H9 (cell line): ENCODE data around the gene HOXD11. TPM values are rescaled to one million over a fixed set of nuclear protein-coding genes. Genes with fewer than 3 reads are reported as not detected.

Experiments
- DNase-seq: peaks from one replicate; pipeline ENCODE4 v3.0.0-alpha.2; 2017
- H2AFZ ChIP-seq: one replicate; pipeline ENCODE4 v1.6.1; 2013; ENCODE audit warnings: mild to moderate bottlenecking, low read length, control low read depth, moderate library complexity
- H2AK5ac ChIP-seq: 2 replicates; pipeline ENCODE4 v1.6.1; 2013; ENCODE audit warnings: low read length, control low read depth, mixed read lengths; ENCODE audit not compliant: insufficient read length
- H2BK120ac ChIP-seq: one replicate; pipeline ENCODE4 v1.6.1; 2013; ENCODE audit warnings: low read depth, mild to moderate bottlenecking, low read length, control low read depth, inconsistent platforms; ENCODE audit not compliant: poor library complexity, severe bottlenecking
- H2BK12ac ChIP-seq: 2 replicates; pipeline ENCODE4 v1.6.1; 2013; ENCODE audit warnings: low read length, control low read depth, mixed read lengths, low read depth; ENCODE audit not compliant: insufficient read length
- H2BK15ac ChIP-seq: 2 replicates; pipeline ENCODE4 v1.6.1; 2013; ENCODE audit warnings: low read depth, low read length, control low read depth
- H2BK20ac ChIP-seq: one replicate; pipeline ENCODE4 v1.6.1; 2013; ENCODE audit warnings: low read depth, mild to moderate bottlenecking, low read length, control low read depth, inconsistent platforms; ENCODE audit not compliant: poor library complexity, severe bottlenecking
- H2BK5ac ChIP-seq: 2 replicates; pipeline ENCODE4 v1.6.1; 2013; ENCODE audit warnings: low read length, control low read depth, mixed read lengths; ENCODE audit not compliant: insufficient read length
- H3K14ac ChIP-seq: 2 replicates; pipeline ENCODE4 v1.6.1; 2013; ENCODE audit warnings: low read length, control low read depth; ENCODE audit not compliant: insufficient read depth
- H3K18ac ChIP-seq: 2 replicates; pipeline ENCODE4 v1.6.1; 2013; ENCODE audit warnings: low read depth, mild to moderate bottlenecking, mixed read lengths, low read length, control low read depth; ENCODE audit not compliant: insufficient read length
- H3K23ac ChIP-seq: 2 replicates; pipeline ENCODE4 v1.6.1; 2013; ENCODE audit warnings: low read length, control low read depth, mixed read lengths, low read depth; ENCODE audit not compliant: insufficient read length
- H3K23me2 ChIP-seq: 2 replicates; pipeline ENCODE4 v1.6.1; 2013; ENCODE audit warnings: low read depth, mild to moderate bottlenecking, mixed read lengths, low read length, control low read depth; ENCODE audit not compliant: insufficient read length, poor library complexity, severe bottlenecking
- H3K27ac ChIP-seq: 2 replicates; pipeline ENCODE4 v1.5.1; 2013; ENCODE audit warnings: low read length, control low read depth, mixed read lengths, low read depth; ENCODE audit not compliant: insufficient read length
- H3K27me3 ChIP-seq: 2 replicates; pipeline ENCODE4 v1.6.1; 2013; ENCODE audit warnings: low read length, control low read depth, inconsistent platforms; ENCODE audit not compliant: insufficient read depth
- H3K4ac ChIP-seq: 2 replicates; pipeline ENCODE4 v1.6.1; 2013; ENCODE audit warnings: low read depth, mild to moderate bottlenecking, control low read depth, inconsistent platforms, low read length, moderate library complexity
- H3K4me1 ChIP-seq: 2 replicates; pipeline ENCODE4 v1.6.1; 2013; ENCODE audit warnings: low read length, control low read depth, inconsistent platforms; ENCODE audit not compliant: insufficient read depth
- H3K4me2 ChIP-seq: 2 replicates; pipeline ENCODE4 v1.6.1; 2013; ENCODE audit warnings: low read length, control low read depth, mixed read lengths; ENCODE audit not compliant: insufficient read length, insufficient read depth
- H3K56ac ChIP-seq: 2 replicates; pipeline ENCODE4 v1.6.1; 2013; ENCODE audit warnings: low read depth, mild to moderate bottlenecking, mixed read lengths, low read length, control low read depth; ENCODE audit not compliant: insufficient read length
- H3K79me1 ChIP-seq: 2 replicates; pipeline ENCODE4 v1.6.1; 2013; ENCODE audit warnings: low read depth, mild to moderate bottlenecking, moderate library complexity, low read length, control low read depth, inconsistent platforms; ENCODE audit not compliant: insufficient read depth, poor library complexity, severe bottlenecking
- H3K79me2 ChIP-seq: 2 replicates; pipeline ENCODE4 v1.6.1; 2013; ENCODE audit warnings: low read length, control low read depth, inconsistent platforms; ENCODE audit not compliant: insufficient read depth
- H3K9ac ChIP-seq: 2 replicates; pipeline ENCODE4 v1.6.1; 2013; ENCODE audit warnings: low read length, control low read depth, mixed read lengths; ENCODE audit not compliant: insufficient read length; ENCODE audit errors: extremely low read depth
- H3K9me3 ChIP-seq: one replicate; pipeline ENCODE4 v1.6.1; 2013; ENCODE audit warnings: low read depth, low read length, inconsistent platforms; ENCODE audit not compliant: control insufficient read depth
- H3T11ph ChIP-seq: one replicate; pipeline ENCODE4 v1.6.1; 2013; ENCODE audit warnings: mild to moderate bottlenecking, low read length, control low read depth, inconsistent platforms
- H4K20me1 ChIP-seq: one replicate; pipeline ENCODE4 v1.6.1; 2013; ENCODE audit not compliant: control insufficient read depth, insufficient read length, insufficient read depth
- H4K5ac ChIP-seq: 2 replicates; pipeline ENCODE4 v1.6.1; 2013; ENCODE audit warnings: low read depth, mild to moderate bottlenecking, mixed read lengths, low read length, control low read depth; ENCODE audit not compliant: insufficient read length
- H4K8ac ChIP-seq: replicated peaks from 2 replicates; pipeline ENCODE4 v1.6.1; 2013; ENCODE audit warnings: low read length, control low read depth, mixed read lengths, low read depth; ENCODE audit not compliant: insufficient read length
- H4K91ac ChIP-seq: 2 replicates; pipeline ENCODE4 v1.6.1; 2013; ENCODE audit warnings: low read depth, mild to moderate bottlenecking, moderate library complexity, mixed read lengths, low read length, control low read depth; ENCODE audit not compliant: insufficient read length
- H3K27ac Mint-ChIP-seq, 3 experiments: 2 replicates in 2 of 3; 3 replicates in 1 of 3; pipeline ENCODE4 v1.8.0; 2020 to 2021; ENCODE audit warnings: mixed read lengths in 3 of 3, mild to moderate bottlenecking in 1 of 3, moderate library complexity in 1 of 3
- H3K27me3 Mint-ChIP-seq: 2 replicates; pipeline ENCODE4 v1.8.0; 2021; ENCODE audit warnings: low read depth, mild to moderate bottlenecking, moderate library complexity, mixed read lengths
- H3K36me3 Mint-ChIP-seq, 3 experiments: 2 replicates in 2 of 3; 3 replicates in 1 of 3; pipeline ENCODE4 v1.8.0; 2020 to 2021; ENCODE audit warnings: low read depth in 3 of 3, mixed read lengths in 3 of 3; ENCODE audit not compliant: insufficient read depth in 1 of 3
- H3K4me1 Mint-ChIP-seq, 2 experiments: 2 replicates each; pipeline ENCODE4 v1.8.0; 2020; ENCODE audit warnings: mixed read lengths in 2 of 2
- H3K4me3 Mint-ChIP-seq, 2 experiments: 2 replicates in 1 of 2; 3 replicates in 1 of 2; pipeline ENCODE4 v1.8.0; 2020 to 2021; ENCODE audit warnings: mild to moderate bottlenecking in 2 of 2, mixed read lengths in 2 of 2, moderate library complexity in 1 of 2
- H3K9me3 Mint-ChIP-seq, 2 experiments: 2 replicates in 1 of 2; 3 replicates in 1 of 2; pipeline ENCODE4 v1.8.0; 2020; ENCODE audit warnings: mild to moderate bottlenecking in 2 of 2, mixed read lengths in 2 of 2, moderate library complexity in 1 of 2
- WGBS: extraction: QIAGEN DNeasy Blood & Tissue Kit; methylation state at CpG from one replicate; pipeline ENCODE4 v1.1.7; 2013; ENCODE audit warnings: missing lambda C conversion rate, low lambda C conversion rate, mixed read lengths; ENCODE audit not compliant: insufficient read length; ENCODE audit errors: extremely low coverage; 5-methylcytosine and 5-hydroxymethylcytosine counted together
- total RNA-seq: library from RNA; stranded (reverse); gene quantifications from 2 replicates; pipeline ENCODE4 v1.2.1, GENCODE V29; 2021
- TF ChIP-seq, protein P1 (sequence below): fragments of 200-600 bp; sonication (generic); conservative IDR thresholded peaks from 3 replicates; pipeline ENCODE4 v1.8.0; 2021; ENCODE audit warnings: antibody characterized with exemption, mild to moderate bottlenecking

The HOXD11 gene
- total RNA-seq, 1 experiment from 2014 or later = not detected

GRCh38 chr2:176156301-176156806 lies 49.3 kb downstream of the HOXD11 start:
- no peak overlapping the region for H2BK5ac ChIP-seq
- no peak overlapping the region for H3K56ac ChIP-seq
- no peaks in the 10 kb centered on the region for H3K9me3 ChIP-seq
- no peaks in the 10 kb centered on the region for H3K79me2 ChIP-seq
- no peak overlapping the region for H2BK20ac ChIP-seq
- no peak overlapping the region for H3K4me3 Mint-ChIP-seq
- H3K27me3 ChIP-seq = peaks cover 100% of the 10 kb centered on the region
- peaks cover 0 to 5% of the 10 kb centered on the region in 2 experiments; a peak in 3 of 5 replicates for H3K9me3 Mint-ChIP-seq
- no peak overlapping the region for H3T11ph ChIP-seq
- no peak overlapping the region for H2AK5ac ChIP-seq
- peaks cover 100% of the 10 kb centered on the region for H3K27me3 Mint-ChIP-seq
- no peak overlapping the region for H3K14ac ChIP-seq
- H3K79me1 ChIP-seq = no peaks in the 10 kb centered on the region
- H3K9ac ChIP-seq = no peak overlapping the region
- H4K8ac ChIP-seq = no peak overlapping the region
- H3K4me1 Mint-ChIP-seq = peaks cover 6 to 29% of the 10 kb centered on the region in 2 experiments; a peak in 3 of 4 replicates
- no peak overlapping the region for H3K18ac ChIP-seq
- TF ChIP-seq, protein P1, sequence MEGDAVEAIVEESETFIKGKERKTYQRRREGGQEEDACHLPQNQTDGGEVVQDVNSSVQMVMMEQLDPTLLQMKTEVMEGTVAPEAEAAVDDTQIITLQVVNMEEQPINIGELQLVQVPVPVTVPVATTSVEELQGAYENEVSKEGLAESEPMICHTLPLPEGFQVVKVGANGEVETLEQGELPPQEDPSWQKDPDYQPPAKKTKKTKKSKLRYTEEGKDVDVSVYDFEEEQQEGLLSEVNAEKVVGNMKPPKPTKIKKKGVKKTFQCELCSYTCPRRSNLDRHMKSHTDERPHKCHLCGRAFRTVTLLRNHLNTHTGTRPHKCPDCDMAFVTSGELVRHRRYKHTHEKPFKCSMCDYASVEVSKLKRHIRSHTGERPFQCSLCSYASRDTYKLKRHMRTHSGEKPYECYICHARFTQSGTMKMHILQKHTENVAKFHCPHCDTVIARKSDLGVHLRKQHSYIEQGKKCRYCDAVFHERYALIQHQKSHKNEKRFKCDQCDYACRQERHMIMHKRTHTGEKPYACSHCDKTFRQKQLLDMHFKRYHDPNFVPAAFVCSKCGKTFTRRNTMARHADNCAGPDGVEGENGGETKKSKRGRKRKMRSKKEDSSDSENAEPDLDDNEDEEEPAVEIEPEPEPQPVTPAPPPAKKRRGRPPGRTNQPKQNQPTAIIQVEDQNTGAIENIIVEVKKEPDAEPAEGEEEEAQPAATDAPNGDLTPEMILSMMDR = no peak
- peaks cover 2% of the 10 kb centered on the region for H4K20me1 ChIP-seq
- no peak overlapping the region for H3K23ac ChIP-seq
- H2BK15ac ChIP-seq = no peak overlapping the region
- H3K27ac ChIP-seq = no peak overlapping the region
- H4K5ac ChIP-seq = no peak overlapping the region
- no peaks in the 10 kb centered on the region; the same call in 1 of the 2 replicates for H3K4me1 ChIP-seq
- H3K4me2 ChIP-seq = no peak overlapping the region
- no peak overlapping the region for H2AFZ ChIP-seq
- no peak overlapping the region for H4K91ac ChIP-seq
- no peak overlapping the region for H3K27ac Mint-ChIP-seq
- H2BK12ac ChIP-seq = no peak overlapping the region
- no peaks in the 10 kb centered on the region for H3K23me2 ChIP-seq
- WGBS = no CpG with 5 or more reads among the region's 8 CpGs
- H3K36me3 Mint-ChIP-seq = no peaks in the 10 kb centered on the region; a peak in 1 of 7 replicates
- no peak for DNase-seq
- H2BK120ac ChIP-seq = no peak overlapping the region
- no peak overlapping the region for H3K4ac ChIP-seq
